A549 (cell line): ENCODE measurements around the gene TMEM53. TPM values are rescaled to one million over a fixed set of nuclear protein-coding genes. Genes with fewer than 3 reads are reported as not detected.

Source experiments
- ATAC-seq, 2 experiments: fragments of 200-7000 bp in 1 of 2; fragments of >200 bp in 1 of 2; cut with Nextera tagmentation in 1 of 2; cut with Tn5 transposase in 1 of 2; 3 replicates each; pipeline versions ENCODE4 v1.8.0 to v1.9.1; 2018 to 2020; ENCODE audit warnings: mild to moderate bottlenecking in 1 of 2, moderate library complexity in 1 of 2
- CTCF ChIA-PET: fragments of 300-600 bp; sonication (Branson Sonifier 250); formaldehyde crosslinking; extraction: SDS; loops from one replicate; lab custom pipeline; 2021; ENCODE audit warnings: antibody characterized with exemption, inconsistent platforms; lab: Yijun Ruan, JAX
- POLR2A ChIA-PET: fragments of 350-600 bp; formaldehyde crosslinking; extraction: SDS; loops from one replicate; lab custom pipeline; 2021; ENCODE audit warnings: antibody characterized with exemption, inconsistent platforms; lab: Yijun Ruan, JAX
- DNase-seq, 2 experiments: peaks; one replicate each; pipeline versions ENCODE4 v3.0.0 to v3.0.0-alpha.2; 2011 to 2016; ENCODE audit warnings: low read depth in 1 of 2, low spot score in 1 of 2
- FAIRE-seq: peaks from 2 replicates; lab custom pipeline; 2011; peaks lifted over from hg19 to GRCh38; lab: Jason Lieb, UNC
- H3K27ac ChIP-seq, 2 experiments: fragments of >200 bp; sonication (Bioruptor Twin); formaldehyde crosslinking; 3 replicates each; pipeline ENCODE4 v1.5.1; 2016 to 2017
- H3K4me1 ChIP-seq: fragments of >200 bp; sonication (Bioruptor Twin); formaldehyde crosslinking; 3 replicates; pipeline ENCODE4 v1.6.1; 2016
- H3K4me2 ChIP-seq: fragments of >200 bp; sonication (Bioruptor Twin); formaldehyde crosslinking; 3 replicates; pipeline ENCODE4 v1.6.1; 2016
- H3K4me3 ChIP-seq: fragments of >200 bp; sonication (Bioruptor Twin); formaldehyde crosslinking; 3 replicates; pipeline ENCODE4 v1.5.1; 2016
- H3K9me3 ChIP-seq: fragments of >200 bp; sonication (Bioruptor Twin); formaldehyde crosslinking; 3 replicates; pipeline ENCODE4 v1.6.1; 2016
- CBX8 ChIP-seq: fragments of 200-600 bp; sonication (generic); IDR thresholded peaks from 2 replicates; pipeline ENCODE4 v1.6.1; 2016
- CEBPB ChIP-seq, 2 experiments: fragments of >200 bp in 1 of 2; sonication (Bioruptor Twin) in 1 of 2; formaldehyde crosslinking in 1 of 2; IDR thresholded peaks; 2 replicates each; pipeline ENCODE4 v1.6.1; 2012 to 2016
- CHD4 ChIP-seq: fragments of 200-600 bp; sonication (generic); IDR thresholded peaks from 2 replicates; pipeline ENCODE4 v1.6.1; 2016; ENCODE audit warnings: antibody characterized with exemption, mild to moderate bottlenecking, borderline replicate concordance
- EHF ChIP-seq: fragments of 250-450 bp; sonication (Bioruptor Pico); IDR thresholded peaks from 2 replicates; pipeline ENCODE4 v1.5.0; 2020; ENCODE audit warnings: mild to moderate bottlenecking
- EP300 ChIP-seq, 2 experiments: fragments of >200 bp; sonication (Bioruptor Twin); formaldehyde crosslinking; IDR thresholded peaks; 2 replicates in 1 of 2; 3 replicates in 1 of 2; pipeline ENCODE4 v1.6.1; 2016 to 2017
- ESRRA ChIP-seq: fragments of 150-350 bp; IDR thresholded peaks from 2 replicates; pipeline ENCODE4 v1.6.1; 2014; ENCODE audit warnings: mild to moderate bottlenecking, low read length, borderline replicate concordance
- FOSB ChIP-seq: fragments of 250-450 bp; sonication (Bioruptor Pico); IDR thresholded peaks from 2 replicates; pipeline ENCODE4 v1.5.0; 2020; ENCODE audit warnings: mild to moderate bottlenecking, moderate library complexity
- FOSL2 ChIP-seq, 2 experiments: fragments of 450-650 bp in 1 of 2; fragments of >200 bp in 1 of 2; sonication (Bioruptor Twin) in 1 of 2; formaldehyde crosslinking; IDR thresholded peaks; 2 replicates each; pipeline versions ENCODE4 v1.5.0 to v1.6.1; 2016 to 2020; ENCODE audit warnings: mild to moderate bottlenecking in 1 of 2, moderate library complexity in 1 of 2
- JUN ChIP-seq, 2 experiments: fragments of >200 bp; sonication (Bioruptor Twin); formaldehyde crosslinking; IDR thresholded peaks; 2 replicates in 1 of 2; 3 replicates in 1 of 2; pipeline ENCODE4 v1.6.1; 2016 to 2017
- MYC ChIP-seq: IDR thresholded peaks from 2 replicates; pipeline ENCODE4 v1.6.1; 2012; ENCODE audit warnings: mild to moderate bottlenecking, inconsistent platforms, low read length, improper control_type of control experiment, borderline replicate concordance
- PHF8 ChIP-seq: fragments of 200-600 bp; sonication (generic); IDR thresholded peaks from 2 replicates; pipeline ENCODE4 v1.6.1; 2016; ENCODE audit warnings: low read depth, mild to moderate bottlenecking, antibody characterized with exemption, moderate library complexity, borderline replicate concordance
- POLR2AphosphoS2 ChIP-seq: conservative IDR thresholded peaks from 2 replicates; pipeline ENCODE4 v1.6.1; 2012; ENCODE audit warnings: low read length, improper control_type of control experiment, inconsistent platforms
- RAD21 ChIP-seq, 2 experiments: fragments of >200 bp in 1 of 2; sonication (Bioruptor Twin) in 1 of 2; formaldehyde crosslinking in 1 of 2; IDR thresholded peaks in 1 of 2; conservative IDR thresholded peaks in 1 of 2; 2 replicates in 1 of 2; 3 replicates in 1 of 2; pipeline ENCODE4 v1.6.1; 2012 to 2018; ENCODE audit warnings: inconsistent platforms in 1 of 2
- RCOR1 ChIP-seq: fragments of 150-350 bp; IDR thresholded peaks from 2 replicates; pipeline ENCODE4 v1.6.1; 2014; ENCODE audit warnings: antibody characterized with exemption, low read length, low read depth
- RNF2 ChIP-seq: fragments of 200-600 bp; sonication (generic); IDR thresholded peaks from 2 replicates; pipeline ENCODE4 v1.6.1; 2016; ENCODE audit warnings: low read depth, mild to moderate bottlenecking, antibody characterized with exemption, moderate library complexity, borderline replicate concordance
- SREBF2 ChIP-seq: fragments of 450-650 bp; IDR thresholded peaks from 2 replicates; pipeline ENCODE4 v1.6.1; 2014; ENCODE audit warnings: mild to moderate bottlenecking, moderate library complexity
- TP53 ChIP-seq: fragments of 250-450 bp; sonication (Bioruptor Pico); IDR thresholded peaks from 2 replicates; pipeline ENCODE4 v1.5.0; 2021; ENCODE audit warnings: mild to moderate bottlenecking, moderate library complexity
- ZC3H11A ChIP-seq: fragments of 450-650 bp; IDR thresholded peaks from 2 replicates; pipeline ENCODE4 v1.6.1; 2014; ENCODE audit warnings: antibody characterized with exemption, mild to moderate bottlenecking
- ZFP36 ChIP-seq: fragments of 450-650 bp; IDR thresholded peaks from 2 replicates; pipeline ENCODE4 v1.6.1; 2014; ENCODE audit warnings: borderline replicate concordance; ENCODE audit not compliant: partially characterized antibody
- ZSCAN20 ChIP-seq: fragments of 250-450 bp; sonication (Bioruptor Pico); IDR thresholded peaks from 2 replicates; pipeline ENCODE4 v1.8.0; 2022; ENCODE audit warnings: mild to moderate bottlenecking, moderate library complexity
- WGBS: methylation state at CpG from one replicate; pipeline ENCODE4 v1.1.6; 2017; ENCODE audit errors: missing lambda C conversion rate; 5-methylcytosine and 5-hydroxymethylcytosine counted together
- polyA plus RNA-seq, 4 experiments: library from polyadenylated mRNA; depleted of rRNA in 3 of 4; stranded (reverse); fragments of >200 nt; fragmentation: RNase III in 1 of 4; extraction: RNeasy Plus Mini Kit Qiagen cat#74134 plus additional on column Dnase treatment in 1 of 4; gene quantifications; 2 replicates in 3 of 4; 3 replicates in 1 of 4; pipeline ENCODE4 v1.2.3, GENCODE V29; 2011 to 2017
- TF ChIP-seq, protein P1 (sequence below): IDR thresholded peaks from 2 replicates; pipeline ENCODE4 v1.6.1; 2012
- TF ChIP-seq, protein P2 (sequence below): fragments of >200 bp; sonication (Bioruptor Twin); formaldehyde crosslinking; IDR thresholded peaks from 2 replicates; pipeline ENCODE4 v1.6.1; 2016
- TF ChIP-seq, protein P3 (sequence below): fragments of >200 bp; sonication (Bioruptor Twin); formaldehyde crosslinking; IDR thresholded peaks from 3 replicates; pipeline ENCODE4 v1.6.1; 2016
- TF ChIP-seq, protein P4 (sequence below): fragments of 150-350 bp; IDR thresholded peaks from 2 replicates; pipeline ENCODE4 v1.6.1; 2014; ENCODE audit warnings: low read depth, mild to moderate bottlenecking, low read length
- TF ChIP-seq, protein P5 (sequence below): fragments of 200-600 bp; sonication (generic); IDR thresholded peaks from 2 replicates; pipeline ENCODE4 v1.6.1; 2016; ENCODE audit warnings: antibody characterized with exemption, mild to moderate bottlenecking, moderate library complexity

The TMEM53 gene
- polyA plus RNA-seq, 2 of the 4 experiments (the other 2 are of a cell fraction): 6.2 to 8.0 TPM

DNA sequence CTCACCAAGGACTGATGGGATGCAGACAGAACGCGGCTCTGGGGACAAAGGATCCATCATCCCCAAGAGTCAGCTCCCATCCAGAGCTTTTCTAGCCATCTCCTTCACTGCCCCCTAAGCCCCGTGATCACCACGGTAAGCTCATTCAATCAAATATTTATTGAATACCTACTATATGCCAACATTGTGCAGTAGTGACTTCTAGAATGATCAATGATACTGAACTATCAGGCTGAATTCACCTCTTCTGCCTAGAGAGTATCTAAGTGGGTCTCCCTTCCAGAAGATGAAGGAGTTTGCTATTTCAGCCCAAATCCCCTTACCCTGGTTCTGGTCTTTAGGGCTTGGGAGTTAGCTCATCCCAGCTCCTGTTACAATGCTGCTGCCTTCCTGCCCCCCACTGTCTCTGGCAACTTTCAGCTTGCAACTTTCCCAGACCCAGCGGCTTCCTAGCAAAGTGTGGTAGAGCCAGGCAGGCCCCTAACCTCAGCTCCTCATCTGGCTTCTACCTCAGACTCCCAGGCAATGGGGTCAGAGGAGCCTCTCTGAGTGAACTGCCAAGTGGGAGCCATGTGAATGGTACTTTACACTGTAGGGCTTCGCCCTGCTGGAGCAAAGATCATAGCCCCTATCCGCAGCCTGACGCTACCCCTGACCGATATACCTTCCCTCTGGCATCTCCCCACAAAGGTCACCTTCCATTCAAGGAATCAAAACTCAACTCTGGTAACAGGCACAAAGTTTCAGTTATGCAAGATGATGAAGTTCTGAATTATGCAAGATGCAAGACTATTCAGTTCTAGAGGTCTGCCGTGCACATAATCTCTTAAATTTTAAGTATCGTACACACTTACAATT lies 20.9 kb downstream of the TMEM53 start:
- TF ChIP-seq, protein P1, sequence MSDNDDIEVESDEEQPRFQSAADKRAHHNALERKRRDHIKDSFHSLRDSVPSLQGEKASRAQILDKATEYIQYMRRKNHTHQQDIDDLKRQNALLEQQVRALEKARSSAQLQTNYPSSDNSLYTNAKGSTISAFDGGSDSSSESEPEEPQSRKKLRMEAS: no peak
- TF ChIP-seq JUN (IDR thresholded peaks at IDR 0.05) (no peak), EP300 (IDR thresholded peaks at IDR 0.05) (no peak), TP53 (no peak), ZC3H11A (no peak), RNF2 (no peak), RAD21 (conservative IDR thresholded peaks at IDR 0.05 in 1 of 2, IDR thresholded peaks at IDR 0.05 in 1 of 2) (no peak), ESRRA (no peak), MYC (no peak), ZFP36 (no peak), POLR2AphosphoS2 (no peak), EHF (no peak)
- TF ChIP-seq, protein P2, sequence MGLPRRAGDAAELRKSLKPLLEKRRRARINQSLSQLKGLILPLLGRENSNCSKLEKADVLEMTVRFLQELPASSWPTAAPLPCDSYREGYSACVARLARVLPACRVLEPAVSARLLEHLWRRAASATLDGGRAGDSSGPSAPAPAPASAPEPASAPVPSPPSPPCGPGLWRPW: no peak
- TF ChIP-seq, protein P3, sequence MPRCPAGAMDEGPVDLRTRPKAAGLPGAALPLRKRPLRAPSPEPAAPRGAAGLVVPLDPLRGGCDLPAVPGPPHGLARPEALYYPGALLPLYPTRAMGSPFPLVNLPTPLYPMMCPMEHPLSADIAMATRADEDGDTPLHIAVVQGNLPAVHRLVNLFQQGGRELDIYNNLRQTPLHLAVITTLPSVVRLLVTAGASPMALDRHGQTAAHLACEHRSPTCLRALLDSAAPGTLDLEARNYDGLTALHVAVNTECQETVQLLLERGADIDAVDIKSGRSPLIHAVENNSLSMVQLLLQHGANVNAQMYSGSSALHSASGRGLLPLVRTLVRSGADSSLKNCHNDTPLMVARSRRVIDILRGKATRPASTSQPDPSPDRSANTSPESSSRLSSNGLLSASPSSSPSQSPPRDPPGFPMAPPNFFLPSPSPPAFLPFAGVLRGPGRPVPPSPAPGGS: no peak
- TF ChIP-seq, protein P4, sequence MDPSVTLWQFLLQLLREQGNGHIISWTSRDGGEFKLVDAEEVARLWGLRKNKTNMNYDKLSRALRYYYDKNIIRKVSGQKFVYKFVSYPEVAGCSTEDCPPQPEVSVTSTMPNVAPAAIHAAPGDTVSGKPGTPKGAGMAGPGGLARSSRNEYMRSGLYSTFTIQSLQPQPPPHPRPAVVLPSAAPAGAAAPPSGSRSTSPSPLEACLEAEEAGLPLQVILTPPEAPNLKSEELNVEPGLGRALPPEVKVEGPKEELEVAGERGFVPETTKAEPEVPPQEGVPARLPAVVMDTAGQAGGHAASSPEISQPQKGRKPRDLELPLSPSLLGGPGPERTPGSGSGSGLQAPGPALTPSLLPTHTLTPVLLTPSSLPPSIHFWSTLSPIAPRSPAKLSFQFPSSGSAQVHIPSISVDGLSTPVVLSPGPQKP: no peak
- TF ChIP-seq, protein P5, sequence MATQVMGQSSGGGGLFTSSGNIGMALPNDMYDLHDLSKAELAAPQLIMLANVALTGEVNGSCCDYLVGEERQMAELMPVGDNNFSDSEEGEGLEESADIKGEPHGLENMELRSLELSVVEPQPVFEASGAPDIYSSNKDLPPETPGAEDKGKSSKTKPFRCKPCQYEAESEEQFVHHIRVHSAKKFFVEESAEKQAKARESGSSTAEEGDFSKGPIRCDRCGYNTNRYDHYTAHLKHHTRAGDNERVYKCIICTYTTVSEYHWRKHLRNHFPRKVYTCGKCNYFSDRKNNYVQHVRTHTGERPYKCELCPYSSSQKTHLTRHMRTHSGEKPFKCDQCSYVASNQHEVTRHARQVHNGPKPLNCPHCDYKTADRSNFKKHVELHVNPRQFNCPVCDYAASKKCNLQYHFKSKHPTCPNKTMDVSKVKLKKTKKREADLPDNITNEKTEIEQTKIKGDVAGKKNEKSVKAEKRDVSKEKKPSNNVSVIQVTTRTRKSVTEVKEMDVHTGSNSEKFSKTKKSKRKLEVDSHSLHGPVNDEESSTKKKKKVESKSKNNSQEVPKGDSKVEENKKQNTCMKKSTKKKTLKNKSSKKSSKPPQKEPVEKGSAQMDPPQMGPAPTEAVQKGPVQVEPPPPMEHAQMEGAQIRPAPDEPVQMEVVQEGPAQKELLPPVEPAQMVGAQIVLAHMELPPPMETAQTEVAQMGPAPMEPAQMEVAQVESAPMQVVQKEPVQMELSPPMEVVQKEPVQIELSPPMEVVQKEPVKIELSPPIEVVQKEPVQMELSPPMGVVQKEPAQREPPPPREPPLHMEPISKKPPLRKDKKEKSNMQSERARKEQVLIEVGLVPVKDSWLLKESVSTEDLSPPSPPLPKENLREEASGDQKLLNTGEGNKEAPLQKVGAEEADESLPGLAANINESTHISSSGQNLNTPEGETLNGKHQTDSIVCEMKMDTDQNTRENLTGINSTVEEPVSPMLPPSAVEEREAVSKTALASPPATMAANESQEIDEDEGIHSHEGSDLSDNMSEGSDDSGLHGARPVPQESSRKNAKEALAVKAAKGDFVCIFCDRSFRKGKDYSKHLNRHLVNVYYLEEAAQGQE: no peak
- H3K4me3 ChIP-seq: no peak overlapping the region
- peak in 1 of 2 experiments; percentile 4; a peak in 1 of 6 replicates for ATAC-seq
- POLR2A ChIA-PET: interaction anchor here (0.5 to 1.3 kb wide), 4 partner anchors 21 to 665 kb away, joined by 3 to 9 read pairs (median 3); partner anchors contain the start of gene TMEM53
- WGBS: 52% methylated on average over 10 of the region's 11 CpGs
- H3K4me1 ChIP-seq: no peaks in the 10 kb centered on the region
- no peaks in the 10 kb centered on the region for H3K9me3 ChIP-seq
- no peak for FAIRE-seq
- DNase-seq: no peak
- CTCF ChIA-PET: interaction anchor here (0.5 to 5.6 kb wide), 49 partner anchors 8 to 890 kb away, joined by 3 to 119 read pairs (median 4); partner anchors contain the start of genes ARMH1, DMAP1 and TMEM53
- H3K27ac ChIP-seq: no peak overlapping the region
- H3K4me2 ChIP-seq: no peak overlapping the region

DNA sequence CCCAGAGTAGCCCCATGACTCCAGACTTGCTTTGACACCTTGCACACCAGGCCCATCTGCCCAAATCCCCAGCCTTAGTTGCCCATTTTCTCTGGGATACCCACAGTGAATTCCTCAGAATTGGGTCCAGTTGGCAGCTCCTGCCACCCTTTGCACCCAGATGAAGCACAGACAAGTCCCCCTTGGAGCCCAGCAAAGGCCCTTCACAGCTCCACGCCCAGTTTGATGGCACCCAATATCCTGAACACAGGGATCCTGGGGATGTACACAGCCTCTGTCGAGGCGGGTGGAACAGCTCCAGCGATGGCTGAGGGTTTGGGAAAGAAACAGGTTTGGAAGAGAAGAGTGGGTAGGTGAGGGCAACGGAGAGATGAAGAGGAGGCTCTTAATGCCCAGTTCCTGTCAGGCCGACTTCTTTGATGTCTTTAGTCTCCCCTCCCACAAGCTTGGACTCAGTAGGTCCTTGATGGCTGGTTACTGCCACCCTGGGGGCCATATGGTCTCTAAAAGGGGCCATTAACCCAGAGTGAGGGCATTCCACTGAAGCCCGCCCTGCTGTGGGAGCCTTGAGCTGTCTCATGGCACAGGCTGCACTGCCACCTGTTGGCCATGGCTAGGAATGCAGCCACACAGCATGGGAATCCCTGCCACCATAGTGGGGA lies 21.7 kb downstream of the TMEM53 start:
- 37% methylated on average over 6 of the region's 7 CpGs for WGBS
- FAIRE-seq: no peak
- no peak for TF ChIP-seq PHF8
- peak; percentile 78 to 81 for TF ChIP-seq RAD21 (conservative IDR thresholded peaks at IDR 0.05 in 1 of 2, IDR thresholded peaks at IDR 0.05 in 1 of 2)
- TF ChIP-seq ZSCAN20 (CRISPR knock-in tag): no peak
- TF ChIP-seq FOSB (CRISPR knock-in tag): no peak
- TF ChIP-seq CHD4: no peak
- TF ChIP-seq RCOR1: no peak
- TF ChIP-seq POLR2AphosphoS2: no peak
- TF ChIP-seq CBX8: no peak
- no peak for TF ChIP-seq SREBF2
- TF ChIP-seq, protein P1: peak; percentile 19; the same call in 1 of the 2 replicates
- no peak for TF ChIP-seq CEBPB (IDR thresholded peaks at IDR 0.05)
- no peak for TF ChIP-seq FOSL2 (IDR thresholded peaks at IDR 0.05)
- TF ChIP-seq FOSL2 (CRISPR knock-in tag; IDR thresholded peaks at IDR 0.05): no peak
- TF ChIP-seq, protein P4: no peak

More for the DNA sequence above, 21.7 kb downstream of the TMEM53 start:
- no peak overlapping the region for H3K27ac ChIP-seq
- ATAC-seq (peak; percentile 77 to 93), DNase-seq (peak; percentile 60 to 65)
- CTCF ChIA-PET: interaction anchor here (0.6 to 5.6 kb wide), 53 partner anchors 8 to 889 kb away, joined by 3 to 119 read pairs (median 4); partner anchors contain the start of genes ARMH1, DMAP1 and TMEM53
- POLR2A ChIA-PET: interaction anchor here (0.5 to 1.3 kb wide), 6 partner anchors 21 to 665 kb away, joined by 3 to 9 read pairs (median 4); partner anchors contain the start of gene TMEM53
- no peaks in the 10 kb centered on the region for H3K4me1 ChIP-seq
- H3K4me2 ChIP-seq: no peak overlapping the region
- no peak overlapping the region for H3K4me3 ChIP-seq
- H3K9me3 ChIP-seq: no peaks in the 10 kb centered on the region
